Measurements from ENCODE around the gene VEZF1.

GRCh38 chr17:57940653-57941329, 47.3 kb downstream of the VEZF1 start:
- TF ChIP-seq CTCF (IDR thresholded peaks at IDR 0.05; ENCODE audit: insufficient read depth, low read length, poor library complexity, severe bottlenecking) (no peak), EZH2phosphoT487 (conservative IDR thresholded peaks at IDR 0.05; ENCODE audit: low read length) (no peak)
